GM19099 (cell line): ENCODE measurements around the gene CEBPG.

ENCODE experiments used
- POLR2A ChIP-seq: IDR thresholded peaks from 3 replicates; pipeline ENCODE4 v1.6.1; 2011; ENCODE audit warnings: low read depth; ENCODE audit not compliant: insufficient read length; ENCODE audit errors: extremely low read depth

CEBPG gene

DNA sequence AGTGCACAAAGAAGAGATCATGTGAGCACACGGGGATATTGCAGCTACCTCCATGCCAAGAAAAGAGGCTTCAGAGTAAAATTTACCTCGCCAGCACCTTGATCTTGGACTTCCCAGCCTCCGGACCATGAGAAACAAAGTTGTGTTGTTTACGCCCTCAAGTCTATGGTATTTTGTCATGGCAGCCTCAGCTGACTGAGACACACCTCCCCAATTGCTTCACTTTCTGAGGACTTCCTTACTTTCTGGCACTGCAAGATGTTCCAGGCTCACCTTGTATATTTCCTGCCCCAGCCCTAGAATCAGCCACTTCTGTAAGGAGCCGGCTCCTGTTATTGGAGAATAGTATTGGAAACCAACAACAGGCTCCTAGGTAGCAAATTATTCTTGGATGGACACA is 6.6 kb upstream of the CEBPG start:
- TF ChIP-seq POLR2A, result no peak

DNA sequence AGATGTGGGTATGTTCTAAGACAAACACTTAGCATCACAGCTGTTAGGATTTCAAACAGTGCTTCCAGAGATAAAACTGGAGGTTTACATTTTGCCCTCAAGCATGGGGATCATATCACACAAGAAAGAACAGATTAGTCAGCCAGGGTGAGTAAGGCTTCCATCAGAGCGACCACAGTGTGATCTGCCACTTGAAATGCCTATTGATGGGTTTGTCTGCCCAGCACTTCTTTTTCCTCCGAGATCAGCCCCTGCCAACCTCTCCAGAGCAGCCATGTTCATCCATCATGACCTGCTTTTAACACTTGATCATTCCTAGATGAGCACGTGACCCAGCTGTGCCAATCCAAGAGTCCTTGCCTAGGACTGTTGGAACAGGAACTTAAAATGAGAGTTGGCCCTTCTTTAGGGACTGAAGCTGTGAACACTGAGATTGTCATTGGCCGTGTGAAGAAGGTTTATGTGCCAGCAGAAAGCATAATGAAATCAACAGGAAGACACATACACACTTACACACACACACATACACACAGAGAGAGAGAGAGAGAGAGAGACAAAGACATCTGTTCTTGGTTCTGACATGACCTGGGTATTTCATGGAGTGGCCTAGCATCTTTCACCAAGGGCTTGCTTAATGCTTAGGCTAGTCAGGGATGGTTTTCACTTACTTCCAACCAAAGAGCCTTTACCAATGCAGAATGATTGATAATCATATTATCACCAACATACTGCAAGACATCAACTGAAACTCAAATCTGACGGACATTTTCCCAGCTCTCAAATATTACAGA is 5.2 kb upstream of the CEBPG start:
- TF ChIP-seq POLR2A, result no peak

DNA sequence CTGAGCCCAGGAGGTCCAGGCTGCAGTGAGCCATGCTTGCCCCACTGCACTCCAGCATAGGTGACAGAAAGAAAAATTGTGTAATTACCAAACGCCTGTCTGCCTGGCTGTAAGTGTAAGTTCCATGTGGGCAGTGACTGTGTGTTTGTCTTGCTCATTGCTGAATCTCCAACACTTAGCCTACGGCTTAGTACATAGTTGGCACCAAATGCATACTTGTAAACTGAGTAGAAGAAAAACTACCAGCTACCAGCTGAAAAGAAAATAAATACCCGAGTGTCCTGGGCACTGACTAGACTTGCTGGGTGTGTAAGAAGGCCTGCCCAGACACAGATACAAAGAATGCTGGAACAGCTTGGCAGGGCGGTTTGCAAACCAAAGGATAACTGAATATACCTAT is 2.7 kb upstream of the CEBPG start:
- TF ChIP-seq POLR2A, result no peak

DNA sequence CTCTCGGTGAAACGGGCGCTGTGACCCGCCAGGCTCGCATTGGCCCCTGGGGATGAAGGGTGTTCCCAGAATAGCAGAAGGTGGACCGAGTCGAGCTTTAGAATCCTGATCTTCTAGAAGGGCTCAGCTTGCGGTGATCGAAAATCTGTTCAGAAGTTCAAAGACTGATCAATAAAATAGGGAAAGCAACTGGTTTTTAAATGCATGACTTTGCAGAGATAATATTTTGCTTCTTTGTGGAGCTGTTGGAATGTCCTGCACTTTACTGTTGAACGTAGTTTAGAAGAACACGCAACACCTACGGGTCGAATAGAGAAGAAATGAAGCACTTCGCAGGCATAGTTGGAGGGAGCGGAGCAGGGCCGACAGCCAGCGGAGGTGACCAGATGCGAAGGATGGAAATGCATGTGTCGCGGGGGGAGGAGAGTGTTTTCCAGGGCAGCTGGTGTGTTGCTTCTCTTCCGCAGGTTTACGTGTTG is 766 bp downstream of the CEBPG start:
- TF ChIP-seq POLR2A, result no peak

DNA sequence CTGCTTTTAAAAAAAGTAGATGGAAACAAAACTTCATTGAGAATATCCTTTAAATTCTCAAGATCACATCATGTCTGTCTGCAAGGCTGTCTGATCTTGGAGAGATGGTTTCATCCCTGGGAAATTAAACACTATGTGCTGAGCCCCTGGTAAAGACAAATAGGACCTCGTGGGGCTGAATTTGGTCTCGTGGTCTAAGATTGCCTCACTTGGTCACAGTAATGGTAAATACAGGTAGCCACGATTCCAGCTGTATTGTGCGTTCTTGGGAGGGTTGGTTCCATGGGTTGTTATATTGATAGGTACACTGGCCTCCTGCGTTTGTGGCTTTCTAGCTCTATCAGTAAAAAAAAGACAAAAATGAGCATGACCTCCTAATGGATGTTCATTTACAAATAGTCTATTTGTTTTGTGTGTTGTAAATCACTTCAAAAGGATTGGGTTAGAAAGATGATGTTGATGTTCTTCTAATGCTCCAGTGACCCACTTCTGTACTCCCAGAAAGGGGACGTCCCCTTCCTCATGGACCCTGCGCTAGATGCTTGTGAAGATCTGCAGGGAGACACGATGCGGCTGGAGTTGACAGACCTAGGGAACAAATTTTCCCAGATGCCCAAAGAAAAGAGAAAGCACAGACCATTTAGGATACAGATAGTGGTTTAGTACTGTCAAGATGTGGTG is 1.8 kb downstream of the CEBPG start:
- TF ChIP-seq POLR2A, result no peak

DNA sequence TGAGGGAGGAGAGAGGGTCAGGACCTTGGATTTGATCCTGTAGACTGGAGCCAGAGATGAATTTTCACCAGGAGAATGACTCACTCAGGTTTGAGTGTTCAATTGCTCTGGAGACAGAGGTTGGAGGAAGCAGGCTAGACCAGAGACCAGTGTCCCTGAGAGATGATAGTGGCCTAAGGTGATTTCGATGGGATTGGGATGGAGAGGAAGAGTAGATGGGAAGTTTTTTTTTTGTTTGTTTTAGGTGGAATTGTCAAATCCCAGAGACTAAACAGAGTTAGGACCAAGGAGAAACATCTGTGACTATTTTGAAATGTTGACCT is 2.3 kb downstream of the CEBPG start:
- TF ChIP-seq POLR2A, result no peak

DNA sequence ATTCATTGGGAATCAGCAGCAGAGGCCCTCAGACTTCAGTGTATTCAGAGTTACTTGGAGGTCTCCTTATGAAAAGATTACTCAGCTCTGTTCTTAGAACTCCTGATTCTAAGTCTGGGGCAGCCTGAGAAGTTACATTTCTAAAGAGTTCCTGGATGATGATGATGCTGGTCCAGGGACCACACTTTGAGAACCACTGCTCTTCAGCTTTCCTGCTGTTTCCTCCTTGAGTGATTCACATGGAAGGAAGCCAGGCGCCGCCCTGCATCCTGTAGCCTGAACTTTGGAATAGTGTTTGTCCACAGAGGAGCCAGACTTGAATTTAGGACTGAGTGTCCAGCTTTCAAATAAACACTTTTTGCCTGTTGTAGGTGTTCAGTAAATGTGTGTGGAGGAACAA is 2.9 kb downstream of the CEBPG start:
- no peak for TF ChIP-seq POLR2A

DNA sequence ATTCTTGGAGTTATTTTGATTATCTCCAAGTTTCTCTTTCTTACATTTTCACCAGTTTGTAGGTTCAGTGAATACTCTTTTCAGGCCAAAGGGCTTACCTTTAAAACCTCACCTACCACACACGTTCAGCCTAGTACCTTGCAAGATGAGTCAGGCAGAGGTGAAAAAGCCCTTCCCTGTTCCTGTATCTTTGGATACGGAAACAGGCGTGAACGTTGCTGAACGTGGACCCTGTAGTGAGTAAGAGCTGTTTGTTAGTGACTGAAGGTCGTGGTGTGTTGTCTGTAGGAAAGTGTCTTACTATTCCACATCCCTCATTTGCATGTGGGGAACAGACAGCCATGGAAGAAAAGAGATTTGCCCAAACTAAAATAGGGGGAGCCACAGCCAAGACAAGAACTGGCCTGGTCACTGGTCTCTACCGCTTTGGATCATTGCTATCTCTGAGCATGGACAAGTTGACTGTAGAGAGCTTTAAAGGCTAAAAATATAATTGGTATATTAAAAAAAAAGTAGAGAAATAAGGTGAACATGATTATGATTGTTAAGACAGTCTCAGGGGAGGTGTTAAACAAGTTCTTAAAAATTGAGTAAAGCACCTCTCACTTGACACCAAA is 3.5 kb downstream of the CEBPG start:
- TF ChIP-seq POLR2A, result no peak

DNA sequence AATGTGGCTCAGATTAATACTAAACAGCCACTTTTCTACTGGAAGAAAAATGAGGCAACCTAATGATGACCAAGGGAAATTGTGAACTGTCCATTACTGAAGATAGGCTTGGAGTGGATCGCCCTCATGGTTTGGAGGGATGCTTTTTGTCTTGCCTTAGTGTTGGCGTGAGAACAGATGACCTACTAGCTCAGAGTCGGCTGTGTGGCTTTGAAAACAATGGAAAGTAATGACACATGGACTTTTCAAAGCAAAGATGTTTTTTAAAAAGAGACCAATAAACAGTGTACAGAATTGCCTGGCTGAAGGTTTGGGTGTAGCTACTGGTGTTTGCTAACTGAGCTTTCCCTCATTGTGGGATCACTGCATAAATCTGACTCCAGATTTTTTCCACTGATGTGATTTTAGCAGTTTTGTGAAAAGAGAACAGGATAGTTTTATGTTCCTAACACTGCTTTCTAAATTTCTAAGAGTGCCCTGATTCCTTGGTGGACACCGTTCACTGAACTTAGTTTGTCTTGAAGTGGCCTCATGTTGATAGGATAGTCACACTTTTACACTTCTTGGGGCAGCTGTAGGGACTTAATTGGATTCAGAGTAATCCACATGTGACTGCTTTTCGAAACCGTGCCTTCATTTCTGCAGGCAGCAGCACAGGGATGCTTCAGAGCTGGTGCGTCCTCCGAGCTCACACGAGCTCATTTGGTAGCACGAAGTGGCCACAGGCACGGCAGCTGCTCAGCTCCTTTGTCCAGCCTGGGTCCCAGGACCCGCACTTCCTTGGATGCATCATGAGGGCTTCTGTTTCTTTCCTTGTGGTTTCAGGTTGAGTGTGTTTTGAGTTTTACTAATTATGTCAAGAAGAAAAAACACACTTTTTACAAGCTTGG is 4.3 kb downstream of the CEBPG start:
- no peak for TF ChIP-seq POLR2A

DNA sequence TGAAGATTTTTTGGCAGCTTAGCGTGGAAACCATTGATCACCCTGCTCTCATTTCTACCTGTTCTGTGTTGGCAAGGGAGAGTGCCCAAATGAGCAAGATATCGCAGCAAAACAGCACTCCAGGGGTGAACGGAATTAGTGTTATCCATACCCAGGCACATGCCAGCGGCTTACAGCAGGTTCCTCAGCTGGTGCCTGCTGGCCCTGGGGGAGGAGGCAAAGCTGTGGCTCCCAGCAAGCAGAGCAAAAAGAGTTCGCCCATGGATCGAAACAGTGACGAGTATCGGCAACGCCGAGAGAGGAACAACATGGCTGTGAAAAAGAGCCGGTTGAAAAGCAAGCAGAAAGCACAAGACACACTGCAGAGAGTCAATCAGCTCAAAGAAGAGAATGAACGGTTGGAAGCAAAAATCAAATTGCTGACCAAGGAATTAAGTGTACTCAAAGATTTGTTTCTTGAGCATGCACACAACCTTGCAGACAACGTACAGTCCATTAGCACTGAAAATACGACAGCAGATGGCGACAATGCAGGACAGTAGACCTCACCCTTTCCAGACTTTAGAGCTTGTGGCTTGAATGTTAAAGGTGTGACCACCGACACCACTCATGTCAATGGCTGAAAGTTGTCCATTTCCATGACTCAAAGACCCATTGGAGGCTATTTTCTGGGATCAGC is 5.8 kb downstream of the CEBPG start:
- TF ChIP-seq POLR2A, result no peak

DNA sequence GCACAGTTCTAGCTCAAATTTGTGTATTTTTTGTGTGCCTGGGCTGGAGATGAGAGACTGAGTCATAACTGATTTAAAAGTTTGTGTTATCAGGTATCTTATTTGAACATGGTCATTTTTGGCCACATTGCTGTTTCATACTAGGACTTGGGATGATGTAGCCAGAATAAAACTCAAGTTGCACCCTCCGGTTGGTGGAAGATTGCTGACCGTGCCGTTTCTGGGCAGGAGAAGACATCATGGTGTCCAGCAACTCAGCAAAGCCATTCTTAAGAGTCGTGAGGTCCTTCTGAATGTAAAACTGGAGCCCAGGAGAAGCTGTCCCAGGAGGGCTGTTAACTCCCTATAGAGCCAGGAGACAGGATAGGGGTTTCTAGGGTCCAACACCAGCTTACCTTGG is 7.6 kb downstream of the CEBPG start:
- no peak for TF ChIP-seq POLR2A

DNA sequence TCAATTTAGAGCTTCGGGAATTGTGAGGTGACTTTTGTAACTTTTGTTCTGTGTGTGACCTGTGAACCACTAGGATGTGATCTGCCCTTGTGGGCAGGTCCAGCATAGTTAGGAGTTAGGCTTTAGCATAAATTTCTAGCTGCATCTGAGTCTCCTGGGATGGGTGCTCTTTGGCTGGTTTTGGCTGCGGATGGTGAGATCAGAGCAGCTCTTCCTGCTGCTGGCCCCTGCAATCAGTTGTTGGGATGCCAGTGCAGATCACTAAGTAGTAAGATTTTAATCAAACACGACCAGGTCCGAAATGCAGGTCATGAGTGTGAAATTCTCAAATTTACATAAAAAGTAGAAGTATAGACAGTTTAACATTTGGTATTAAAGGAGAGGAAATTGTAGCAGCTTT is 8.5 kb downstream of the CEBPG start:
- TF ChIP-seq POLR2A, result no peak

DNA sequence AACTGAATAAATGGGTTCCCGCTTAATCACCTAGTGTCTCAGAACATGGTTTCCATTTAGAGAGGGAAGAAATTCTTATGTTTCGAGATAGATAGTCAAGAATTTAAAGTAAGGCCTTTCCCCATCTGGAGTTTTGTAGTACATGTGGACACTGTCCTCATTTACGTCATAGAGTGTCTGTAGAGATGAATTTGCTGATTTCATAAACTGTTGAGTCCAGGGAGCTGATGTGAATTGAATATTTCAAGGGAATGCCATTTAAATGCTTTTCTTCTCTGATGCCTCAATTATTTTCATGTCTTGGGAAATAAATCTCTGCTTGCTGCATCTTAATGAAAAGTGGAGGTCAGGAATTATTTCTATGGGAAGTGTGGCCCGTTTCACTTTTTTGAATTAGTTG is 9.5 kb downstream of the CEBPG start:
- no peak for TF ChIP-seq POLR2A

DNA sequence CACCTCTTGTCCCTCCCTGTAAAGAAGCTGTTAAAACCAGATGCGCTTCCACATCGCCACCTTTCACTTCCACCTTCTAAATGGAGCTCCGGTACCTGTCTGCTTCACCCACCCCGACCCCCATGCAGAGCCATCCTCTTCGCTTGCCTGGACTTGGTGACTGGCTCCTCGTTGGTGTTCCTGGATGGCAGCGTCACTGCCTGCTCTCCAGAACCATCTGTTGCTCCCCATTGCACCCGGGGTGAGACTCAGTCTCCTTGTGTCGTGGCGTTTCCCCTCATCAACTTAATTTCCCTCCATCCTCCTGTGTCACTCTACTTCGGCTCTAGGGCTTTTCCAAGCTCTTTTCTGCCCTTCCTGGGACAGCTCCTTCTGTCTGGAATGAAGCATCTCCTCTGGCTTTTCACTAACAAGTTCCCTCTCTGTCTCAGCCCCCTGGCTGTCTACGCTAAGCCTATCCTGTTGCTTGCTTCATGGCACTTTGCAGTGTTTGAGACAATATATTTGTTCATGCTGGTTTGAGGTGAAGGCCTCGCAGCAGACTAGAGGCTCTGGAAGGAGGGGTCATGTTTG is 10.3 kb downstream of the CEBPG start:
- no peak for TF ChIP-seq POLR2A
